Neural progenitor cell (in vitro differentiated cells): ENCODE data around the gene HECTD4. TPM values are rescaled to one million over a fixed set of nuclear protein-coding genes. Genes with fewer than 3 reads are reported as not detected.

Source experiments
- DNase-seq: peaks from one replicate; pipeline ENCODE4 v3.0.0-alpha.2; 2016; ENCODE audit warnings: low spot score
- H2AFZ ChIP-seq: fragments of 200-600 bp; sonication (generic); replicated peaks from 2 replicates; pipeline ENCODE4 v1.6.1; 2016; ENCODE audit warnings: antibody characterized with exemption
- H3F3A ChIP-seq: fragments of 200-600 bp; sonication (generic); 2 replicates; pipeline ENCODE4 v1.6.1; 2016; ENCODE audit warnings: antibody characterized with exemption, low read depth
- H3K27ac ChIP-seq: fragments of 200-600 bp; sonication (generic); 2 replicates; pipeline ENCODE4 v1.5.1; 2016; ENCODE audit warnings: mild to moderate bottlenecking
- H3K27me3 ChIP-seq: fragments of 200-600 bp; sonication (generic); 2 replicates; pipeline ENCODE4 v1.6.1; 2016; ENCODE audit warnings: mild to moderate bottlenecking, moderate library complexity
- H3K36me3 ChIP-seq: fragments of 200-600 bp; sonication (generic); 2 replicates; pipeline ENCODE4 v1.5.1; 2016
- H3K4me1 ChIP-seq: fragments of 200-600 bp; sonication (generic); 2 replicates; pipeline ENCODE4 v1.6.1; 2016; ENCODE audit warnings: mixed run types
- H3K4me2 ChIP-seq: fragments of 200-600 bp; sonication (generic); 2 replicates; pipeline ENCODE4 v1.6.1; 2016
- H3K4me3 ChIP-seq: fragments of 200-600 bp; sonication (generic); 2 replicates; pipeline ENCODE4 v1.5.1; 2016
- H3K79me2 ChIP-seq: fragments of 200-600 bp; sonication (generic); 2 replicates; pipeline ENCODE4 v1.6.1; 2016; ENCODE audit warnings: low read depth
- H3K9ac ChIP-seq: fragments of 200-600 bp; sonication (generic); 2 replicates; pipeline ENCODE4 v1.6.1; 2016
- H3K9me3 ChIP-seq: fragments of 200-600 bp; sonication (generic); 2 replicates; pipeline ENCODE4 v1.5.1; 2016; ENCODE audit warnings: low read depth
- H4K20me1 ChIP-seq: fragments of 200-600 bp; sonication (generic); 2 replicates; pipeline ENCODE4 v1.6.1; 2016; ENCODE audit warnings: low read depth
- H3K27ac Mint-ChIP-seq: 3 replicates; pipeline ENCODE4 v1.8.0; 2021; ENCODE audit warnings: mixed read lengths
- H3K27me3 Mint-ChIP-seq: 2 replicates; pipeline ENCODE4 v1.8.0; 2022; ENCODE audit warnings: low read depth, mild to moderate bottlenecking, inconsistent platforms, moderate library complexity, mixed read lengths; ENCODE audit not compliant: insufficient read depth
- H3K36me3 Mint-ChIP-seq: 3 replicates; pipeline ENCODE4 v1.8.0; 2021; ENCODE audit warnings: mixed read lengths
- H3K4me1 Mint-ChIP-seq: 3 replicates; pipeline ENCODE4 v1.8.0; 2021; ENCODE audit warnings: mixed read lengths
- H3K4me3 Mint-ChIP-seq: 3 replicates; pipeline ENCODE4 v1.8.0; 2021; ENCODE audit warnings: mild to moderate bottlenecking, moderate library complexity, mixed read lengths
- H3K9me3 Mint-ChIP-seq: 3 replicates; pipeline ENCODE4 v1.8.0; 2020; ENCODE audit warnings: mixed read lengths
- CTCF ChIP-seq: fragments of 200-600 bp; sonication (generic); IDR thresholded peaks from 2 replicates; pipeline ENCODE4 v1.5.1; 2017; ENCODE audit warnings: antibody characterized with exemption, mild to moderate bottlenecking
- EZH2 ChIP-seq: fragments of 200-600 bp; sonication (generic); IDR thresholded peaks from 2 replicates; pipeline ENCODE4 v1.6.1; 2017; ENCODE audit warnings: antibody characterized with exemption, mild to moderate bottlenecking, moderate library complexity
- EZH2phosphoT487 ChIP-seq: fragments of 200-600 bp; sonication (generic); IDR thresholded peaks from 2 replicates; pipeline ENCODE4 v1.6.1; 2017; ENCODE audit warnings: antibody characterized with exemption
- total RNA-seq: library from RNA; depleted of rRNA; stranded (reverse); fragments of >200 nt; gene quantifications from 2 replicates; pipeline ENCODE4 v1.2.3, GENCODE V29; 2015; ENCODE audit warnings: low replicate concordance

HECTD4 gene
- total RNA-seq, 1 donor from 2014 or later = 11.0 TPM

GRCh38 chr12:112172556-112173324 lies 209.5 kb downstream of the HECTD4 start:
- Histone ChIP-seq H3K79me2 (no peaks in the 10 kb centered on the region), H3K9ac (no peak overlapping the region), H2AFZ (no peak overlapping the region), H3K4me1 (no peaks in the 10 kb centered on the region), H4K20me1 (no peaks in the 10 kb centered on the region), H3K36me3 (no peaks in the 10 kb centered on the region), H3K27ac (no peak overlapping the region), H3K27me3 (no peaks in the 10 kb centered on the region), H3K4me3 (no peak overlapping the region), H3K9me3 (no peaks in the 10 kb centered on the region), H3F3A (no peaks in the 10 kb centered on the region), H3K4me2 (no peak overlapping the region)
- H3K36me3 Mint-ChIP-seq = peaks cover 22% of the 10 kb centered on the region
- no peak for TF ChIP-seq EZH2phosphoT487
- no peak for TF ChIP-seq CTCF
- TF ChIP-seq EZH2 = no peak
- H3K27ac Mint-ChIP-seq = peak overlapping the region; percentile 15
- H3K4me1 Mint-ChIP-seq = peaks cover 9% of the 10 kb centered on the region
- H3K27me3 Mint-ChIP-seq = peaks cover 7% of the 10 kb centered on the region
- no peak for DNase-seq
- H3K4me3 Mint-ChIP-seq = no peak overlapping the region
- H3K9me3 Mint-ChIP-seq = no peaks in the 10 kb centered on the region

- Mint-ChIP-seq H3K4me1 (peaks cover 3% of the 10 kb centered on the region), H3K36me3 (peaks cover 18% of the 10 kb centered on the region), H3K27me3 (peaks cover 7% of the 10 kb centered on the region), H3K4me3 (no peak overlapping the region), H3K27ac (no peak overlapping the region), H3K9me3 (no peaks in the 10 kb centered on the region)
- no peak overlapping the region for H2AFZ ChIP-seq
- no peak for DNase-seq
- H3K27me3 ChIP-seq = no peaks in the 10 kb centered on the region
- H4K20me1 ChIP-seq = no peaks in the 10 kb centered on the region
- no peaks in the 10 kb centered on the region for H3K79me2 ChIP-seq
- no peaks in the 10 kb centered on the region for H3K36me3 ChIP-seq
- TF ChIP-seq EZH2 = no peak
- TF ChIP-seq EZH2phosphoT487 = no peak
- TF ChIP-seq CTCF = no peak
- H3K9me3 ChIP-seq = no peaks in the 10 kb centered on the region
- H3F3A ChIP-seq = no peaks in the 10 kb centered on the region
- H3K9ac ChIP-seq = no peak overlapping the region
- H3K4me1 ChIP-seq = no peaks in the 10 kb centered on the region
- H3K4me2 ChIP-seq = no peak overlapping the region
- H3K27ac ChIP-seq = no peak overlapping the region
- H3K4me3 ChIP-seq = no peak overlapping the region
These were observed 211.1 kb downstream of the HECTD4 start for GRCh38 chr12:112170971-112171596.

- no peak overlapping the region for H2AFZ ChIP-seq
- H3K4me1 ChIP-seq = no peaks in the 10 kb centered on the region
- no peak overlapping the region for H3K27ac Mint-ChIP-seq
- H3K4me1 Mint-ChIP-seq = no peaks in the 10 kb centered on the region
- peak; percentile 41 for DNase-seq
- no peaks in the 10 kb centered on the region for H3K27me3 ChIP-seq
- H3K36me3 ChIP-seq = no peaks in the 10 kb centered on the region
- H3K9me3 ChIP-seq = no peaks in the 10 kb centered on the region
- H3K4me3 ChIP-seq = no peak overlapping the region
- H3K36me3 Mint-ChIP-seq = peaks cover 14% of the 10 kb centered on the region
- TF ChIP-seq CTCF (peak; percentile 39), EZH2phosphoT487 (no peak)
- no peak overlapping the region for H3K4me2 ChIP-seq
- no peak overlapping the region for H3K9ac ChIP-seq
- H3K27me3 Mint-ChIP-seq = peaks cover 7% of the 10 kb centered on the region
- H3F3A ChIP-seq = no peaks in the 10 kb centered on the region
- H3K79me2 ChIP-seq = no peaks in the 10 kb centered on the region
- H3K9me3 Mint-ChIP-seq = no peaks in the 10 kb centered on the region
- H3K4me3 Mint-ChIP-seq = no peak overlapping the region
- no peak overlapping the region for H3K27ac ChIP-seq
- no peaks in the 10 kb centered on the region for H4K20me1 ChIP-seq
These were observed 211.9 kb downstream of the HECTD4 start for GRCh38 chr12:112170376-112170775.
